HEK293T (cell line): Measurements from ENCODE around the gene GALNT15.
A peak's percentile ranks its signal among the peaks of the same experiment; 100 is the strongest.

ENCODE experiments used
- CTCF ChIA-PET: fragments of 350-600 bp; formaldehyde crosslinking; extraction: SDS; loops from one replicate; lab custom pipeline; 2021; ENCODE audit warnings: antibody characterized with exemption, inconsistent platforms; lab: Yijun Ruan, JAX
- POLR2A ChIA-PET: fragments of 350-600 bp; formaldehyde crosslinking; extraction: SDS; loops from one replicate; lab custom pipeline; 2020; ENCODE audit warnings: antibody characterized with exemption, inconsistent platforms; lab: Yijun Ruan, JAX
- DNase-seq: peaks from one replicate; pipeline ENCODE4 v3.0.0; 2012; ENCODE audit warnings: mixed read lengths; ENCODE audit errors: extremely low spot score
- ARNT ChIP-seq: fragments of 450-650 bp; IDR thresholded peaks from 2 replicates; pipeline ENCODE4 v1.6.1; 2017; ENCODE audit warnings: mild to moderate bottlenecking
- BHLHE40 ChIP-seq: fragments of 450-650 bp; IDR thresholded peaks from 2 replicates; pipeline ENCODE4 v1.6.1; 2016; ENCODE audit warnings: mild to moderate bottlenecking, moderate library complexity, borderline replicate concordance
- CTBP1 ChIP-seq: fragments of 450-650 bp; IDR thresholded peaks from 2 replicates; pipeline ENCODE4 v1.6.1; 2016; ENCODE audit warnings: borderline replicate concordance
- ELF4 ChIP-seq: fragments of 450-650 bp; IDR thresholded peaks from 2 replicates; pipeline ENCODE4 v1.6.1; 2017; ENCODE audit warnings: antibody characterized with exemption
- FOXA1 ChIP-seq: fragments of 450-650 bp; IDR thresholded peaks from 2 replicates; pipeline ENCODE4 v1.6.1; 2016; ENCODE audit warnings: mild to moderate bottlenecking
- FOXK2 ChIP-seq: fragments of 450-650 bp; IDR thresholded peaks from 2 replicates; pipeline ENCODE4 v1.6.1; 2016; ENCODE audit warnings: mild to moderate bottlenecking
- FOXM1 ChIP-seq: fragments of 450-650 bp; IDR thresholded peaks from 2 replicates; pipeline ENCODE4 v1.6.1; 2017; ENCODE audit warnings: mild to moderate bottlenecking, borderline replicate concordance
- HDGF ChIP-seq: fragments of 450-650 bp; IDR thresholded peaks from 2 replicates; pipeline ENCODE4 v1.6.1; 2017; ENCODE audit warnings: antibody characterized with exemption, borderline replicate concordance
- L3MBTL2 ChIP-seq: fragments of 450-650 bp; conservative IDR thresholded peaks from 2 replicates; pipeline ENCODE4 v1.6.1; 2016; ENCODE audit warnings: mild to moderate bottlenecking
- LEF1 ChIP-seq: fragments of 450-650 bp; IDR thresholded peaks from 2 replicates; pipeline ENCODE4 v1.6.1; 2017; ENCODE audit warnings: mild to moderate bottlenecking, borderline replicate concordance
- NFRKB ChIP-seq: fragments of 450-650 bp; IDR thresholded peaks from 2 replicates; pipeline ENCODE4 v1.6.1; 2016; ENCODE audit warnings: mild to moderate bottlenecking, moderate library complexity
- SP1 ChIP-seq: fragments of 450-650 bp; IDR thresholded peaks from 2 replicates; pipeline ENCODE4 v1.6.1; 2017
- SUZ12 ChIP-seq: fragments of 450-650 bp; IDR thresholded peaks from 2 replicates; pipeline ENCODE4 v1.6.1; 2016; ENCODE audit warnings: mild to moderate bottlenecking
- TARDBP ChIP-seq: fragments of 450-650 bp; IDR thresholded peaks from 2 replicates; pipeline ENCODE4 v1.6.1; 2016
- ZNF384 ChIP-seq: fragments of 450-650 bp; IDR thresholded peaks from 2 replicates; pipeline ENCODE4 v1.6.1; 2016
- TF ChIP-seq, protein P1 (sequence below): fragments of 450-650 bp; IDR thresholded peaks from 2 replicates; pipeline ENCODE4 v1.6.1; 2016

Gene GALNT15

DNA sequence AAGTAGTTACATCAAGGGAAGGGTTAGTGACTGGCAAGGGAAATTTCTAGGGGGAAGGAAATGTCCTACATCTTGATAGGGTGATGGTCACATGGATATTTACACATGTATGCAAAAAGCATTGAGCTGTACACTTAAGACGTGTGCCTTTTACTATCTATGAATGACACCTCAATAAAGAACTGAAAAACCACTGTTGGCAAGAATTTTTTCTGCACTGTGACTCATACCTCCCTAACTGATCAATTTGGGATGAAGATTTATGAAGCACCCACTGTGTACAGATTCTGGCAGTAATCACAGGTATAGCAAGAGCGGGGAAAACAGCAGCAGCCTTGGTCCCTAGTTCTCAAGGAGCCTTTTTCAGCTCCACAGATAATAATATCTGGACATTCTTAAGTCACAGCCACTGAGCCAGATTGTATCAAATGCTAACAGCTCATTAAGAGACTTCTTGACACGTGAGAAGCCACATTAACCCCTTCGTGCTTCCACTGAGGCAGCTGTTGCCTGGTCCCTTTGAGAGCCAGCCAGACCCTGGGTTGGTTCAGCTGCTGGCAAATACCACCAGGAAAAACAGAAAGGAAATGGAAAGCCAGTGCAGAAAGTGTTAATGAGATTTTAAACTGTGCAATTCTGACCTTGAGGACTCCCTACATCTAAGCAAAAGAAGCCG is 32.0 kb upstream of the GALNT15 start:
- POLR2A ChIA-PET: interaction anchor here (1.1 kb wide), 1 partner anchor 83 kb away, joined by 3 read pairs; no protein-coding TSS in a partner anchor
- CTCF ChIA-PET: interaction anchor here (0.7 kb wide), 1 partner anchor 330 kb away, joined by 3 read pairs; no protein-coding TSS in a partner anchor
- DNase-seq: no peak
- TF ChIP-seq NFRKB: no peak
- no peak for TF ChIP-seq FOXA1
- TF ChIP-seq ARNT: no peak
- TF ChIP-seq HDGF: no peak
- TF ChIP-seq FOXK2: no peak
- TF ChIP-seq SUZ12: no peak
- no peak for TF ChIP-seq FOXM1
- no peak for TF ChIP-seq LEF1
- TF ChIP-seq SP1: no peak
- TF ChIP-seq BHLHE40: no peak
- TF ChIP-seq, protein P1, sequence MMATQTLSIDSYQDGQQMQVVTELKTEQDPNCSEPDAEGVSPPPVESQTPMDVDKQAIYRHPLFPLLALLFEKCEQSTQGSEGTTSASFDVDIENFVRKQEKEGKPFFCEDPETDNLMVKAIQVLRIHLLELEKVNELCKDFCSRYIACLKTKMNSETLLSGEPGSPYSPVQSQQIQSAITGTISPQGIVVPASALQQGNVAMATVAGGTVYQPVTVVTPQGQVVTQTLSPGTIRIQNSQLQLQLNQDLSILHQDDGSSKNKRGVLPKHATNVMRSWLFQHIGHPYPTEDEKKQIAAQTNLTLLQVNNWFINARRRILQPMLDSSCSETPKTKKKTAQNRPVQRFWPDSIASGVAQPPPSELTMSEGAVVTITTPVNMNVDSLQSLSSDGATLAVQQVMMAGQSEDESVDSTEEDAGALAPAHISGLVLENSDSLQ: no peak
- TF ChIP-seq L3MBTL2: no peak
- TF ChIP-seq TARDBP: no peak
- no peak for TF ChIP-seq ZNF384
- no peak for TF ChIP-seq CTBP1
- no peak for TF ChIP-seq ELF4

DNA sequence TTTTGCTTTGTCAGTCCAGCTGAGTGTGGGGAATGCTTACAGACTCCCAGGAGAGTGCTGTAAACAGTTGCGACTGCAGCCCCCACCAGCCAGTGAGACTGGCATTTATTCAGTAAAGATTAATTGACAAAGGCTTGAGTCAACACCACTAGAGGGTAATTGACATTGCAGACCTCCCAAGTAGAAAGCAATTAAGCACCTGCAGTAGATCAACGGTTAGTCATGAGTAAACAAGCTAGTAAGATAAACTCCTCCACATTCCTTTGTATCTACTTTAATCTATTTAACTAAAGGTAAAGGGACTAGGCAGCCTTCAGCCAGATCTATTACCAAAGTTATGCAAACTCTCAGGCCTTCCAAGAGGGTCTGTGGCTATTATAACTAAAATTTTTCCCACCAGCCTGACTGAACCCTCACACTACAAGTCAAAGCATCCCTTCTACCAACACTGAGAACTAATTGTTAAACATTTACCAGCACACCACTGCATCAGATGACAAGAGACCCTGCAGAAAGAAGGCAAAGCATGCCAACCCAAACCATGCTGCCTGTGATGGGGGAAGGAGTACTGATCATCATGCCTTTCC is 30.5 kb upstream of the GALNT15 start:
- peak; percentile 73 for TF ChIP-seq FOXA1
- TF ChIP-seq, protein P1: peak; percentile 85
- TF ChIP-seq HDGF: no peak
- TF ChIP-seq FOXM1: no peak
- TF ChIP-seq SUZ12: no peak
- TF ChIP-seq CTBP1: no peak
- no peak for TF ChIP-seq ELF4
- POLR2A ChIA-PET: no interaction called here
- CTCF ChIA-PET: no interaction called here
- DNase-seq: no peak

DNA sequence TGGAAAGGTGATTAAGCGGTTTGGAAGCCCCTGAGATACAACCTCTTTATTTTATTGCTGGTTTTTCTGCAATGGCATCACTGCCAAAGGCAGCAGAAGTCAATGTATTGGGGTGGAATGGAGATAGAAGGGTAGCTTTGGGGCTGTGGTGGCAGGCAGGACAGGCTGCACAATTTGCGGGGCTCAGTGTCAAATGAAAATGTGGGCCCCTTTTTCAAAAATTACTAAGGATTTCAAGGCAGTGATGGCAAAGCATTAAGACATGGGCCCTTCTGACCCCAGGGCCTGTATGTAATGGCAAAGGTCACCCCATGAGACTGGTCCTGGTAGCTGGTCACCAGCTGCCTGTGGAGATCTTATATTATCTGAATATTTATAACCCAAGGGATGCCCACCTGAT is 29.3 kb upstream of the GALNT15 start:
- ChIA-PET POLR2A (no interaction called here), CTCF (no interaction called here)
- no peak for DNase-seq
- TF ChIP-seq NFRKB (no peak), LEF1 (no peak), FOXM1 (no peak), FOXA1 (no peak), SUZ12 (no peak), SP1 (no peak), TARDBP (no peak), BHLHE40 (no peak), FOXK2 (no peak)

DNA sequence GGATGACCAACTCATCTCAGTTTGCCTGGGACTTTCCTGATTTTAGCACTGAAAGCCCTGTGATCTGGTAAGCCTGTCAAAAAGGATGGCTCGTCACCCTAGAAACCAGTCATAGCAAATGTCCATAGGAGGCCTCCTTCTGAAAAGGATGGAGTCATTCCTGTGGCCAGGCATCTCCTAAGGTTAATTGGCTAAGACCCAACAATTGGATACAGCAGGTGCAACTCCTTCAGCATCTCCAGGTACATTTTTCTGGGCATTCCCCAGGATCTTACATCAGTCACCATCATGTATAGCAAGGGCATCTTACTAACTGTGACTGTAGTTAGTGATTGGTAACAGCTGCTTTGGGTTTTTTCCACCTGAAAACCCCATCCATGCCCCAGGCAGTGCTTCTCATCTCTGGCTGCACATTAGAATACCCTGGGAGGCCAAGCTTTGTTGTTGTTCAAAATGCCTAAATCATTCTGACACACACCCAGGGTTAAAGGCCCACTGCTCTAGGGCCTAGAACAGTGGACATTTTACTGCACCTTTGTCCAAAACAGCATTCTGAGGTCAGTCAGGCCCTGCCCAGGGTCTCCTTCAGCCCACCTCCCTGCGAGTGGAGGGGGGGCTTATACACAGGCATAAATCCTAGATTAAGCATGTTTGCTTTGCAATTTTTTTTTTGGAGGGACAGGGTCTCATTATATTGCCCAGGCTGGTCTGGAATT is 28.3 kb upstream of the GALNT15 start:
- TF ChIP-seq, protein P1: 0 out of 2 replicates have a peak, but pooled peaks have one; percentile 23
- no peak for TF ChIP-seq FOXK2
- ChIA-PET POLR2A (no interaction called here), CTCF (no interaction called here)
- DNase-seq: no peak

DNA sequence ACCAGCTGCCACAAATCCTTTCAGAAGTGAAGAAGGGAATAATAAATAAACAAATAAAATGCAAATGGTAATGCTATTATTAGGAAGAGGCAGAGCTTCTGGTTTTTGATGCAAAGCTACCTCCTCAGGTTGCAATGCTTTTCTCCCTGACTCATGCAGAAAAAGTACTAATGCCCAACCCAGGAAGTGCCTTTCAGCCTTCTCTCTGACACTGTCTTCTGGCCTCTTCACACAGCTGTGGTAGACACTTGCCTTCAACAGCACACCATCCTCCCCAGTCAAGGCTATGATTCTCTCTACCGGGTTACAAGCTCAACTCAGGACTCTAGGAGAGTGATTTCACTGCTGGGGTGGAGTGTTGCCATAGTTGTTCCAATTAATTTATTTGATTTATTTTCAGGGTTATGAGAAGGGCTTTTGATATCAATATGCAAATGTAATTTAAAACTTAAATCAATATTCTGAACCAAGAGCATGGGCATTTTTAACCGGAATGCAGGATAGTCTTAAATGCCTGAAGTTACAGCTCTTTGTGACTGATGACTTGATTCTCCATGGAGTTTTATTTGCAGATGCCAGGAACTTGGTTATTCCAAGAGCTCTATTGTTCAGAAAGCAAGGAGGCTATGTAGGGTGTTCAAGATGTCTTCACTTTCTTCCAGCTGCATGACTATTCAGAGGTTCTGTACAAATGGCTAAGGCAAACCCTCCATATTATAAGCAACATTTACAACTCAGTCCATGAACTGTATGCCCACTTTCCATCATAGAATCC is 27.1 kb upstream of the GALNT15 start:
- no peak for DNase-seq
- ChIA-PET CTCF (interaction anchor here (0.9 kb wide), 1 partner anchor 14 kb away, joined by 11 read pairs; no protein-coding TSS in a partner anchor), POLR2A (no interaction called here)
- no peak for TF ChIP-seq TARDBP
- no peak for TF ChIP-seq FOXK2
- no peak for TF ChIP-seq NFRKB
- no peak for TF ChIP-seq ELF4
- no peak for TF ChIP-seq L3MBTL2
- TF ChIP-seq CTBP1: no peak
- no peak for TF ChIP-seq FOXA1
- TF ChIP-seq BHLHE40: no peak
- TF ChIP-seq SP1: no peak
- TF ChIP-seq LEF1: no peak
- no peak for TF ChIP-seq HDGF

DNA sequence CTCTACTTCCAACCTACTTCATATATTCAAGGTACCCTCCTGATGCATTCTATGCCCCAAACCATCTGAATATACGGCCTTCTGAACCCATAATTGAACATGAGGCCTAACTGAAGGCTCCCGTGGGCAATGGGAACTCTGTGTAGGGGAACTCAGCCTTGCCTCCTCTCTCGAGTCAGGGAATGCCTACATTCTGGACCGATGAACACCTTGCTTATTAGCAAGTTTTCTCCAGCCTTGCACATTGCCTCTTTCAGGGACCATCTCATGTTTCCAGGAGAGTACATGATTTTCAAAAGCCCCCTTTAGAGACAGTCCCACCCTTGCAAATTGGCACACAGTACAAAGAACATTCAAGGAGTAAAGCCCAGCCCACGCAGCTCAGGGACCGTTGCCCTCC is 26.3 kb upstream of the GALNT15 start:
- no peak for DNase-seq
- POLR2A ChIA-PET: no interaction called here
- CTCF ChIA-PET: no interaction called here
- no peak for TF ChIP-seq ZNF384
- no peak for TF ChIP-seq LEF1
- no peak for TF ChIP-seq CTBP1
- TF ChIP-seq SP1: no peak
- no peak for TF ChIP-seq L3MBTL2
- TF ChIP-seq ARNT: no peak
- TF ChIP-seq SUZ12: no peak
- TF ChIP-seq TARDBP: no peak
- TF ChIP-seq FOXK2: no peak
- no peak for TF ChIP-seq HDGF
- TF ChIP-seq NFRKB: no peak
- no peak for TF ChIP-seq ELF4
- TF ChIP-seq BHLHE40: no peak
- no peak for TF ChIP-seq FOXA1
